A673 (cell line): ENCODE data around the gene FAM222B.

Source experiments
- EZH2 ChIP-seq: fragments of 200-600 bp; sonication (generic); IDR thresholded peaks from 2 replicates; pipeline ENCODE4 v1.6.1; 2017; ENCODE audit warnings: borderline replicate concordance, low read depth, mild to moderate bottlenecking, mixed read lengths, antibody characterized with exemption, low read length; ENCODE audit not compliant: poor library complexity, severe bottlenecking
- TF ChIP-seq, protein P1 (sequence below): fragments of 300-800, 200-600 bp; sonication (generic); conservative IDR thresholded peaks from 2 replicates; pipeline ENCODE4 v1.5.1; 2017; ENCODE audit warnings: low read depth, mild to moderate bottlenecking, antibody characterized with exemption, low read length, moderate library complexity, mixed read lengths

DNA sequence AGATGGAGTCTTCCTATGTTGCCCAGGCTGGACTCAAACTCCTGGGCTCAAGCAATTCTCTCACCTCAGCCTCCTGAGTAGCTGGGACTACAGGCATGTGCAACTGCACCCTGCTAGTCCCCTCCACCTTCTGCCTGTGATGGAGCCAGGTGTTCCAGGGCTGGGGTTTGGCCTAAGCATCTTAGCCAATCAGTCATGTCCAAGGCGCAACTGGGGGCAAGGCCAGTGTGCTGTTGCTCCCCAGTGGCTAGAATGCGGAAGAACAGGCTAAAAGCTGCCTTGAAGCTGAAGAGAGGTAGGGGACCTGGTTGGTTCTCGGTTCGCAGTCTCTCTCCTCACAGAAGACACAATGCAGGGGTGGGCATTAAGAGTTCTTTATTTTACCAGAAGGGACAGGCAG is 36.4 kb upstream of the FAM222B start:
- TF ChIP-seq, protein P1, sequence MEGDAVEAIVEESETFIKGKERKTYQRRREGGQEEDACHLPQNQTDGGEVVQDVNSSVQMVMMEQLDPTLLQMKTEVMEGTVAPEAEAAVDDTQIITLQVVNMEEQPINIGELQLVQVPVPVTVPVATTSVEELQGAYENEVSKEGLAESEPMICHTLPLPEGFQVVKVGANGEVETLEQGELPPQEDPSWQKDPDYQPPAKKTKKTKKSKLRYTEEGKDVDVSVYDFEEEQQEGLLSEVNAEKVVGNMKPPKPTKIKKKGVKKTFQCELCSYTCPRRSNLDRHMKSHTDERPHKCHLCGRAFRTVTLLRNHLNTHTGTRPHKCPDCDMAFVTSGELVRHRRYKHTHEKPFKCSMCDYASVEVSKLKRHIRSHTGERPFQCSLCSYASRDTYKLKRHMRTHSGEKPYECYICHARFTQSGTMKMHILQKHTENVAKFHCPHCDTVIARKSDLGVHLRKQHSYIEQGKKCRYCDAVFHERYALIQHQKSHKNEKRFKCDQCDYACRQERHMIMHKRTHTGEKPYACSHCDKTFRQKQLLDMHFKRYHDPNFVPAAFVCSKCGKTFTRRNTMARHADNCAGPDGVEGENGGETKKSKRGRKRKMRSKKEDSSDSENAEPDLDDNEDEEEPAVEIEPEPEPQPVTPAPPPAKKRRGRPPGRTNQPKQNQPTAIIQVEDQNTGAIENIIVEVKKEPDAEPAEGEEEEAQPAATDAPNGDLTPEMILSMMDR = peak; percentile 32
- TF ChIP-seq EZH2 = no peak
